ENCODE data around the gene GPBAR1. TPM values are rescaled to one million over a fixed set of nuclear protein-coding genes. Genes with fewer than 3 reads are reported as not detected.

Gene GPBAR1
- total and polyA plus RNA-seq, 12 donors: 0.36 to 3.7 (median 1.5) TPM

DNA sequence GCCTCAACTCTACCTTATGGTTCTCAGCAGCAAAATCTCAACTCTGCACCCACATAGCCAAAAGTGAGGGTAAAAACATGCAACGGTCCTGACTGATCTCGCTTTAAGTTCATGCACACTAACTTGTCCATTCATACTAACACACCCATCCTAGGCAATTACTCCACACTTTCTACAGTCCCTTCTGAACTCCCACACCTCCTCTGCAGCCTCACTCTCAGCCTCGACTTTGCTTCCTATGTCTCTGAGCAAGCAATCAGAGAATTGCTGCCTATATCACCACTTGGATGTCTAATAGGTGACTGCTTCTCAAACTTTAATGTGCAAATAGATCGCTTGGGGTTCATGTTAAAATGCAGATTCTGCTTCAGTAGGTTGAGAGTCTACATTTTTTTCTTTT lies 39.3 kb downstream of the GPBAR1 start:
- Histone ChIP-seq H3K9me3 (no peaks in the 10 kb centered on the region), H3K4me3 (no peak overlapping the region), H3K27me3 (no peaks in the 10 kb centered on the region), H3K36me3 (no peaks in the 10 kb centered on the region), H3K27ac (no peak overlapping the region), H3K4me1 (peaks cover 0 to 7% (median under 1%) of the 10 kb centered on the region in 9 donors)
- 85 to 87% methylated on average over 4 of the region's 4 CpGs for WGBS, 2 donors
- intact Hi-C loops (cut with DNase I): loop anchor here in 8 of 10 donors (1.0 to 10.0 kb wide), 9 partner anchors 55 to 167 kb away; partner anchors contain the start of genes CATIP (in 6 of the 8) and CTDSP1 (in 1 of the 8)
- DNase-seq (no peak), ATAC-seq (no peak)
- TF ChIP-seq CTCF (IDR thresholded peaks at IDR 0.05): no peak

DNA sequence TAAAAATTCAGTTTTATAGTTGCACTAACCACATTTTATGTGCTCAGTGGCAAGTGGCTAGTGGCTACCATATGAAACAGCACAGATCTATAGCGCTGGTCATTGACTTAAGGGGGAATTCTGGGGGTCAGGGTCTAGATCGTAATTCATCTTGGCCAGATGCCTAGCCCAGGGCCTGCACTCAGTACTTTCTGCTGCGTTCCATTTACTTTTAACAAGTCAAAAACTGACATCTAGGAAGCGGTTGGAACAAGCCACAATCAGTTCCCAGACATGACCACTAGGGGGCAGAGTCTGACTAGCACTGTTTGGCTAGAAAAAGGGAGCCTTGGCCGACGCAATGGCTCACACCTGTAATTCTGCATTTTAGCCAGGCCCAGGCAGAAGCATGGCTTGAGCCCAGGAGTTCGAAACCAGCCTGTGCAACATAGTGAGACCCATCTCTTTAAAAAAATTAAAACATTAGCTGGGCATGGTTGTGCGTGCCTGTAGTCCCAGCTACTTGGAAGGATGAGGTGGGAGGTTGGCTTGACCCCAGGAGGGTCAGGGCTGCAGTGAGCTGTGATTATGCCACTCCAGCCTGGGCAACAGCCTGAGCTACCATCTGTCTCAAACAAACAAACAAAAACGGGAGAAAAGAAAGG lies 40.5 kb downstream of the GPBAR1 start:
- Histone ChIP-seq H3K27ac (peak overlapping the region in 1 of 10 donors; percentile 23), H3K9me3 (no peaks in the 10 kb centered on the region), H3K4me1 (peaks cover 0 to 7% (median 0%) of the 10 kb centered on the region in 9 donors), H3K4me3 (no peak overlapping the region), H3K36me3 (no peaks in the 10 kb centered on the region), H3K27me3 (no peaks in the 10 kb centered on the region)
- DNase-seq (peak; percentile 64 to 89), ATAC-seq (peak; percentile 68 to 90 (median 82))
- WGBS, 2 donors: 8 to 11% methylated on average over 9 of the region's 9 CpGs
- TF ChIP-seq CTCF (IDR thresholded peaks at IDR 0.05): peak; percentile 96 to 100 (median 97)
- intact Hi-C loops (cut with DNase I): loop anchor here in 9 of 10 donors (1.0 to 10.0 kb wide), 10 partner anchors 54 to 166 kb away; partner anchors contain the start of genes CATIP (in 8 of the 9) and CTDSP1 (in 1 of the 9)

DNA sequence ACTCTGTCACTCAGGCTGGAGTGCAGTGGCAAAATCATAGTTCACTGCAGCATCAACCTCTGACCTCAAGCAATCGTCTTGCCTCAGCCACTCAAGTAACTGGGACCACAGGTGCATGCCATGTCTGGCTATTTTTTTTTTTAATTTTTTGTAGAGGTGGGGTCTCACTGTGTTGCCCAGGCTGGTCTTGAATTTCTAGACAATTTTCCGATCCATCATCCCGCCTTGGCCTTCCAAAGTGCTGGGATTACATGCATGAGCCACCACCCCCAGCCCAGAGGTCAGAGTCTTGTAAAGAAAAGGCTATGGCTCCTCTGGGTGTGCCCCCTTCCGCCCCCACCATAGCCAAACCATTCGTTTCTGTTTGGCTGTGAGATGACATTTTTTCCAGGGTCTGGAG lies 44.6 kb downstream of the GPBAR1 start:
- H3K4me3 ChIP-seq: no peak overlapping the region
- ATAC-seq (no peak), DNase-seq (no peak)
- no peaks in the 10 kb centered on the region for H3K27me3 ChIP-seq
- intact Hi-C loops (cut with DNase I): loop anchor here in 3 of 10 donors (10.0 kb wide), 2 partner anchors 89 to 159 kb away; partner anchors contain the start of gene CTDSP1 (in 1 of the 3)
- H3K27ac ChIP-seq: no peak overlapping the region
- no peaks in the 10 kb centered on the region for H3K36me3 ChIP-seq
- no peak for TF ChIP-seq CTCF (IDR thresholded peaks at IDR 0.05)
- no peaks in the 10 kb centered on the region for H3K9me3 ChIP-seq
- WGBS, 2 donors: 78 to 81% methylated on average over 5 of the region's 5 CpGs
- peaks cover 0 to 18% (median 0%) of the 10 kb centered on the region in 9 donors for H3K4me1 ChIP-seq

- 90 to 95% methylated on average over 9 of the region's 9 CpGs for WGBS, 2 donors
- Histone ChIP-seq H3K27me3 (no peaks in the 10 kb centered on the region), H3K4me1 (peaks cover 0 to 13% (median 0%) of the 10 kb centered on the region in 9 donors), H3K9me3 (no peaks in the 10 kb centered on the region), H3K27ac (no peak overlapping the region), H3K36me3 (no peaks in the 10 kb centered on the region), H3K4me3 (no peak overlapping the region)
- ATAC-seq (no peak), DNase-seq (no peak)
- TF ChIP-seq CTCF (IDR thresholded peaks at IDR 0.05): no peak
- intact Hi-C loops (cut with DNase I): loop anchor here in 3 of 10 donors (10.0 kb wide), 2 partner anchors 88 to 158 kb away; partner anchors contain the start of gene CTDSP1 (in 1 of the 3)
These were observed 45.5 kb downstream of the GPBAR1 start for GRCh38 chr2:218306184-218306920.
